ENCODE measurements around the gene PHACTR1.
"Not testable (repeated sequence)": the region's sequence is repeated elsewhere in the genome, so short reads cannot be mapped to it uniquely, and the experiment has no call there.

DNA sequence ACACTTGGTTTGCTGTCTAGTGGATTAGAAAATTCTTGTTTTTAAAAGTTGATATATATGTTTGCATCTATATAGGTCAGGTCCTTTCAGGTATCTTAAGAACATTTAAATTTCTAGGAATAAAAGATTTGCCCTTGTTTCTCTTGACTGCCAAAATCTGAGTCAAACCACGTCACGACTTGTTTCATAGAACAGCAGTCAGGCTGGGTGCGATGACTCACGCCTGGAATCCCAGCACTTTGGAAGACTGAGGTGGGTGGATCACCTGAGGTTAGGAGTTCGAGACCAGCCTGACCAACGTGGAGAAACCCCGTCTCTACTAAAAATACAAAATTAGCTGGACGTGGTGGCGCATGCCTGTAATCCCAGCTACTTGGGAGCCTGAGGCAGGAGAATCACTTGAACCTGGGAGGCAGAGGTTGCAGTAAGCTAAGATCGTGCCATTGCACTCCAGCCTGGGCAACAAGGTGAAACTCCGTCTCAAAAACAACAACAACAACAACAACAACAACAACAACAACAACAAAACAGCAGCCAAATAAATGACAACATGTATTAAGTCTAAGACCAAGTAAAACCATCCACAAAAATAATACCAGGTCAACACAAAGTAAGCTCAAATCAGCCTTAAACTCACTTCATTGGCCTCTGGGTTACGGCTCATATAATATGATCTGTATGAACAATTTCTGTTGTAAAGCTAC lies 46.3 kb downstream of the PHACTR1 start:
- not testable (repeated sequence) for TF ChIP-seq FOXA1 (IDR thresholded peaks at IDR 0.05); SP1 (IDR thresholded peaks at IDR 0.05); FOXM1 (IDR thresholded peaks at IDR 0.05; ENCODE audit: borderline replicate concordance); SUZ12 (IDR thresholded peaks at IDR 0.05); L3MBTL2 (conservative IDR thresholded peaks at IDR 0.05); FOXK2 (IDR thresholded peaks at IDR 0.05)
